Lung (tissue), 12 donors: ENCODE data around the gene STOML3. TPM values are rescaled to one million over a fixed set of nuclear protein-coding genes. Genes with fewer than 3 reads are reported as not detected.

ENCODE experiments used
- ATAC-seq: fragments of 200-7000 bp; cut with Tn5 transposase; one replicate; pipeline ENCODE4 v1.9.1; 2020; ENCODE audit warnings: moderate number of reproducible peaks; ENCODE audit not compliant: insufficient read depth, low FRiP score
- DNase-seq, 3 donors: peaks; one replicate each; pipeline ENCODE4 v3.0.0-alpha.2; 2013 to 2017
- H3K27ac ChIP-seq, 2 donors: one replicate each; pipeline ENCODE4 v1.5.1; 2013; ENCODE audit warnings: mild to moderate bottlenecking in 2 of 2, moderate library complexity in 2 of 2, control low read depth in 1 of 2, inconsistent platforms in 1 of 2, low read depth in 1 of 2, low read length in 1 of 2
- H3K27me3 ChIP-seq, 3 donors: one replicate each; pipeline ENCODE4 v1.5.1; 2013; ENCODE audit warnings: low read length in 2 of 3; ENCODE audit not compliant: control insufficient read depth in 3 of 3, insufficient read depth in 3 of 3
- H3K36me3 ChIP-seq, 4 donors: one replicate each; pipeline ENCODE4 v1.5.1; 2013; ENCODE audit warnings: low read length in 4 of 4, mild to moderate bottlenecking in 1 of 4, moderate library complexity in 1 of 4; ENCODE audit not compliant: control insufficient read depth in 4 of 4, insufficient read depth in 4 of 4
- H3K4me1 ChIP-seq, 5 donors: one replicate each; pipeline ENCODE4 v1.5.1; 2013; ENCODE audit warnings: low read length in 5 of 5, mild to moderate bottlenecking in 2 of 5, moderate library complexity in 1 of 5; ENCODE audit not compliant: control insufficient read depth in 5 of 5, insufficient read depth in 5 of 5
- H3K4me3 ChIP-seq: one replicate; pipeline ENCODE4 v1.5.1; 2013; ENCODE audit warnings: mild to moderate bottlenecking, control low read depth, moderate library complexity
- H3K9ac ChIP-seq, 2 donors: one replicate each; pipeline ENCODE4 v1.5.1; 2013; ENCODE audit warnings: low read length in 2 of 2, control low read depth in 1 of 2; ENCODE audit not compliant: insufficient read depth in 1 of 2
- H3K9me3 ChIP-seq, 4 donors: one replicate each; pipeline ENCODE4 v1.5.1; 2013; ENCODE audit warnings: low read length in 3 of 4, mild to moderate bottlenecking in 1 of 4, moderate library complexity in 1 of 4; ENCODE audit not compliant: control insufficient read depth in 4 of 4, insufficient read depth in 3 of 4
- WGBS, 2 donors: extraction: QIAGEN DNeasy Blood & Tissue Kit; methylation state at CpG; one replicate each; pipeline ENCODE4 v1.1.7; 2013; 5-methylcytosine and 5-hydroxymethylcytosine counted together
- polyA plus RNA-seq, 2 donors: library from polyadenylated mRNA; stranded (reverse); fragments of 200-250 nt; gene quantifications; one replicate each; pipeline ENCODE4 v1.2.1, GENCODE V29; 2013
- total RNA-seq, 2 donors: library from RNA; depleted of rRNA in 1 of 2; stranded (reverse); fragments of >200 nt in 1 of 2; gene quantifications; one replicate each; pipeline ENCODE4 v1.2.1, GENCODE V29; 2014 to 2021
- TF ChIP-seq, protein P1 (sequence below): IDR thresholded peaks from 2 replicates; pipeline ENCODE4 v1.5.1; 2012; ENCODE audit warnings: mild to moderate bottlenecking; ENCODE audit errors: control extremely low read depth, extremely low read depth
- donor health status: control.
- donor health status: control.
- donor health status: Bipolar disorder and iron deficiency.
- donor health status: healthy.
- donor health status: DM: yes; HTN: yes; CAD: no.

The STOML3 gene
- total and polyA plus RNA-seq, 4 donors: 2.0 to 9.8 (median 4.5) TPM

DNA sequence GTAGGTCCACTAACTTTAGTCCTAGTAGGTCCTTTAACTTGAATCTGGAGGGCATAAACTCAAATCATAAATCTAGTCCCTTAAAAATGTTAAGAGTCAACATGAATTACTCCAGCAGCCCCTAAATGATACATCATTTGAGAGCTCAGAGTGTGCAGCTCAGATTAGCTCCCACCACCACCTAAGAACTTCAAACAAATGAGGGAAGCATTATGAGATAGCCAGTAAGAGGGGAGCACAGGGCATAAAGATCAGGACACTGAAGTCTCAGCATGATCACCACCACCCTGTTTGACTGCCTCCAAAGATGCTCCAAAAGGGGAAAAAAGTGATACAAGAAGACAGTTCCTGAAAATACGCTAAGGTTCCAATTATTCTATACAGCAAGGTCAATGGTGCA is 41.5 kb upstream of the STOML3 start:
- ATAC-seq: no peak

DNA sequence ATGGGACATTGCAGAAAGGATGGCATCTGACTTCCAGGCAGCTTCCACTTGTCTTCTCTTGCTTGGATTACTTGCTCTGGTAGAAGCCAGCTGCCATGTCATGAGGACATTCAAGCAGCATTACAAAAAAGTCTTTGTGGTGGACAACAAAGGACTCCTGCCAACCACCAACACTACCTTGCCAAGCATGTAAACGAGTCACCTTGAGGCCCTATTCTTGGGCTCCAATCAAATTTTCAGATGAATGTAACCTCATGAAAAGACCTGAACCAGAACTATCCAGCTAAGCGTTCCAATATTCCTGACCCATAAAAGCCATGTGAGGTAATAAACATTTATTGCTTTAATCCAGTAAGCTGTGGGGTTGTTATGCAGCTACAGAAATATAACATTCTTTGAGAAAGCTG is 34.8 kb upstream of the STOML3 start:
- no peak for ATAC-seq
- Histone ChIP-seq H3K36me3 (peaks cover 9 to 34% (median 29%) of the 10 kb centered on the region in 4 donors), H3K9me3 (no peaks in the 10 kb centered on the region), H3K4me1 (peaks cover 0 to 7% (median 0%) of the 10 kb centered on the region in 5 donors), H3K27me3 (no peaks in the 10 kb centered on the region), H3K27ac (no peak overlapping the region), H3K4me3 (no peak overlapping the region), H3K9ac (no peak overlapping the region)
- TF ChIP-seq, protein P1, sequence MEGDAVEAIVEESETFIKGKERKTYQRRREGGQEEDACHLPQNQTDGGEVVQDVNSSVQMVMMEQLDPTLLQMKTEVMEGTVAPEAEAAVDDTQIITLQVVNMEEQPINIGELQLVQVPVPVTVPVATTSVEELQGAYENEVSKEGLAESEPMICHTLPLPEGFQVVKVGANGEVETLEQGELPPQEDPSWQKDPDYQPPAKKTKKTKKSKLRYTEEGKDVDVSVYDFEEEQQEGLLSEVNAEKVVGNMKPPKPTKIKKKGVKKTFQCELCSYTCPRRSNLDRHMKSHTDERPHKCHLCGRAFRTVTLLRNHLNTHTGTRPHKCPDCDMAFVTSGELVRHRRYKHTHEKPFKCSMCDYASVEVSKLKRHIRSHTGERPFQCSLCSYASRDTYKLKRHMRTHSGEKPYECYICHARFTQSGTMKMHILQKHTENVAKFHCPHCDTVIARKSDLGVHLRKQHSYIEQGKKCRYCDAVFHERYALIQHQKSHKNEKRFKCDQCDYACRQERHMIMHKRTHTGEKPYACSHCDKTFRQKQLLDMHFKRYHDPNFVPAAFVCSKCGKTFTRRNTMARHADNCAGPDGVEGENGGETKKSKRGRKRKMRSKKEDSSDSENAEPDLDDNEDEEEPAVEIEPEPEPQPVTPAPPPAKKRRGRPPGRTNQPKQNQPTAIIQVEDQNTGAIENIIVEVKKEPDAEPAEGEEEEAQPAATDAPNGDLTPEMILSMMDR: no peak
- DNase-seq: no peak
- WGBS, 2 donors: 86 to 91% methylated on average over 2 of the region's 2 CpGs

More for the DNA sequence above, 41.5 kb upstream of the STOML3 start:
- Histone ChIP-seq H3K27me3 (no peaks in the 10 kb centered on the region), H3K9me3 (no peaks in the 10 kb centered on the region), H3K9ac (no peak overlapping the region), H3K4me1 (peaks cover 0 to 24% (median 4%) of the 10 kb centered on the region in 5 donors), H3K4me3 (no peak overlapping the region), H3K36me3 (peaks cover 0 to 11% (median 3%) of the 10 kb centered on the region in 4 donors), H3K27ac (no peak overlapping the region)
- WGBS, 2 donors: 97 to 100% methylated on average over 1 of the region's 1 CpG
- TF ChIP-seq, protein P1: no peak
- no peak for DNase-seq

DNA sequence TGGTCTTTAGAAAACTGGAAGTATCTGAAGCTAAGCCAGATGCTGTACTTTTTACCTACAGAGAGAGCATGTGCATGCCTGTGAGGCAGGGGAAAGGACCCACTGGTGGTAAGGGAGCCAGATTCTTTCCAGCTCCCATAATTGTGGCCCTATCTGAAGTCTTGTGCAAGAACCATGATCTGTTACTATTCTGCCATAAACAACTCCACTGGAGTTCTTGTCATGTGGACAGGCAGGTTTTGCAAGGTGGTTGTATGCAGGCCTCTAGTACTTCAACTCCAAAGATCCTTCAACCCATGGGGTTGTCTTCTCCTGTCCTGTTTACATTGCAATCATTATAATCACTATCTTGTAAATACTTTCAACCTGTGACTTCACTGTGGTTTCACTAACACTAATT is 33.1 kb upstream of the STOML3 start:
- DNase-seq: peak in 1 of 3 donors; percentile 46
- no peaks in the 10 kb centered on the region for H3K9me3 ChIP-seq
- no peak for ATAC-seq
- no peak overlapping the region for H3K4me3 ChIP-seq
- H3K27ac ChIP-seq: no peak overlapping the region
- no peaks in the 10 kb centered on the region for H3K27me3 ChIP-seq
- H3K9ac ChIP-seq: no peak overlapping the region
- H3K4me1 ChIP-seq: peaks cover 0 to 7% (median 0%) of the 10 kb centered on the region in 5 donors
- H3K36me3 ChIP-seq: peaks cover 9 to 34% (median 29%) of the 10 kb centered on the region in 4 donors
- TF ChIP-seq, protein P1: no peak

DNA sequence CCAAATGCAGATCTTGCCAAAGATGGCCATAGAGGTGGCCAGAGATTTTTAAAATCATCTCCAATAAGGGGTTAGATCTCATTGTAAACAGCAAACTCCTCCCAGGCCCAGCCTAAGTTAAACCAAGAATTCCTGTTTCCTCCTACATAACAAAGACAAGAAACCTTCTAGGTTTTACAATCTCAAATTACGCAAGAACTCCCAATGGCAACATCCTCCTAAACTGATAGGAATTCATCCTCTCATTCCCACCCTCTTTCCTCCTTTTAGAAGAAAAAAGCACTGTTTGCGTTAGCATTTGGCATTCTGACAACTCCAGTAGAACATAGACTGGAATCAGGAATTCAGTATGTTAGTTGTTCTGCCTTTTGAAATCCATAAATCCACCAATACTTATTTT is 32.7 kb upstream of the STOML3 start:
- WGBS, 2 donors: 58 to 68% methylated on average over 2 of the region's 2 CpGs
- ATAC-seq: no peak

More for the DNA sequence above, 32.7 kb upstream of the STOML3 start:
- no peaks in the 10 kb centered on the region for H3K9me3 ChIP-seq
- TF ChIP-seq, protein P1: no peak
- no peak for DNase-seq
- H3K4me1 ChIP-seq: peaks cover 0 to 7% (median 0%) of the 10 kb centered on the region in 5 donors
- H3K4me3 ChIP-seq: no peak overlapping the region
- peaks cover 9 to 34% (median 29%) of the 10 kb centered on the region in 4 donors for H3K36me3 ChIP-seq
- no peak overlapping the region for H3K9ac ChIP-seq
- H3K27me3 ChIP-seq: no peaks in the 10 kb centered on the region
- no peak overlapping the region for H3K27ac ChIP-seq
